GM18858 (cell line): ENCODE results near the gene RNF11.

Experiments
- ATAC-seq: cut with Tn5 transposase; IDR thresholded peaks from one replicate; pipeline ENCODE4 v1.9.1; 2021; ENCODE audit not compliant: unreplicated experiment

The RNF11 gene

GRCh38 chr1:51294566-51295184 lies 58.6 kb downstream of the RNF11 start:
- ATAC-seq = no peak

GRCh38 chr1:51295926-51296325 lies 59.9 kb downstream of the RNF11 start:
- ATAC-seq = no peak

GRCh38 chr1:51296383-51297357 lies 60.6 kb downstream of the RNF11 start:
- ATAC-seq = peak; percentile 42

GRCh38 chr1:51297401-51298321 lies 61.6 kb downstream of the RNF11 start:
- ATAC-seq = no peak

GRCh38 chr1:51298322-51298705 lies 62.2 kb downstream of the RNF11 start:
- ATAC-seq = no peak

- ATAC-seq = no peak
Measured at GRCh38 chr1:51299185-51299885, 63.3 kb downstream of the RNF11 start.

- ATAC-seq = no peak
Measured at GRCh38 chr1:51299981-51300670, 64.1 kb downstream of the RNF11 start.

GRCh38 chr1:51301152-51301843 lies 65.2 kb downstream of the RNF11 start:
- no peak for ATAC-seq

- ATAC-seq = no peak
Measured at GRCh38 chr1:51301844-51302162, 65.7 kb downstream of the RNF11 start.

GRCh38 chr1:51302270-51302669 lies 66.2 kb downstream of the RNF11 start:
- no peak for ATAC-seq

- no peak for ATAC-seq
Measured at GRCh38 chr1:51302746-51303145, 66.7 kb downstream of the RNF11 start.

GRCh38 chr1:51303315-51303714 lies 67.2 kb downstream of the RNF11 start:
- no peak for ATAC-seq

- no peak for ATAC-seq
Measured at GRCh38 chr1:51303751-51304251, 67.7 kb downstream of the RNF11 start.

GRCh38 chr1:51304360-51304759 lies 68.3 kb downstream of the RNF11 start:
- no peak for ATAC-seq

- no peak for ATAC-seq
Measured at GRCh38 chr1:51305371-51305823, 69.3 kb downstream of the RNF11 start.

- no peak for ATAC-seq
Measured at GRCh38 chr1:51306950-51307349, 70.9 kb downstream of the RNF11 start.

- ATAC-seq = no peak
Measured at GRCh38 chr1:51308636-51309035, 72.6 kb downstream of the RNF11 start.

GRCh38 chr1:51309291-51309690 lies 73.2 kb downstream of the RNF11 start:
- no peak for ATAC-seq

GRCh38 chr1:51310871-51311613 lies 75.0 kb downstream of the RNF11 start:
- no peak for ATAC-seq
